HepG2 (cell line): ENCODE measurements around the gene CEBPA. TPM values are rescaled to one million over a fixed set of nuclear protein-coding genes. Genes with fewer than 3 reads are reported as not detected.
A peak's percentile ranks its signal among the peaks of the same experiment; 100 is the strongest.

Source experiments
- AKAP8 ChIP-seq: sonication (generic); formaldehyde crosslinking; IDR thresholded peaks from 2 replicates; pipeline ENCODE4 v1.5.1; 2020; ENCODE audit warnings: mild to moderate bottlenecking, missing genetic modification reagents
- ARID3A ChIP-seq: IDR thresholded peaks from 2 replicates; pipeline ENCODE4 v1.6.1; 2012; ENCODE audit warnings: low read depth, low read length, improper control_type of control experiment
- ETV5 ChIP-seq: IDR thresholded peaks from 2 replicates; pipeline ENCODE4 v1.6.1; 2018; ENCODE audit warnings: missing biosample characterization, missing genetic modification reagents, inconsistent platforms, borderline replicate concordance
- NBN ChIP-seq: fragments of 450-650 bp; conservative IDR thresholded peaks from 2 replicates; pipeline ENCODE4 v1.6.1; 2017
- NFIB ChIP-seq: sonication (generic); formaldehyde crosslinking; IDR thresholded peaks from 2 replicates; pipeline ENCODE4 v1.9.0; 2021; ENCODE audit warnings: missing genetic modification reagents, mild to moderate bottlenecking, borderline replicate concordance
- NR2F2 ChIP-seq: IDR thresholded peaks from 2 replicates; pipeline ENCODE4 v1.6.1; 2012; ENCODE audit warnings: low read depth, inconsistent platforms, borderline replicate concordance
- SKI ChIP-seq: fragments of 450-650 bp; IDR thresholded peaks from one replicate; pipeline ENCODE4 v1.6.1; 2018; ENCODE audit warnings: mild to moderate bottlenecking; ENCODE audit not compliant: partially characterized antibody
- ZBTB39 ChIP-seq: sonication (generic); formaldehyde crosslinking; IDR thresholded peaks from 2 replicates; pipeline ENCODE4 v1.5.0; 2020; ENCODE audit warnings: missing genetic modification reagents
- ZMAT5 ChIP-seq: sonication (generic); formaldehyde crosslinking; IDR thresholded peaks from 2 replicates; pipeline ENCODE4 v1.5.0; 2020; ENCODE audit warnings: mild to moderate bottlenecking, low read depth, missing genetic modification reagents, borderline replicate concordance
- ZNF335 ChIP-seq: sonication (generic); formaldehyde crosslinking; IDR thresholded peaks from 2 replicates; pipeline ENCODE4 v1.4.0; 2020; ENCODE audit warnings: missing genetic modification reagents
- ZNF431 ChIP-seq: sonication (generic); formaldehyde crosslinking; IDR thresholded peaks from 2 replicates; pipeline ENCODE4 v1.9.0; 2022; ENCODE audit warnings: missing genetic modification reagents, low read depth, mild to moderate bottlenecking, borderline replicate concordance
- ZNF563 ChIP-seq: sonication (generic); formaldehyde crosslinking; IDR thresholded peaks from 2 replicates; pipeline ENCODE4 v1.8.0; 2022; ENCODE audit warnings: mild to moderate bottlenecking, moderate library complexity, missing genetic modification reagents
- ZNF703 ChIP-seq: sonication (generic); formaldehyde crosslinking; IDR thresholded peaks from 2 replicates; pipeline ENCODE4 v1.5.1; 2020; ENCODE audit warnings: missing genetic modification reagents, mild to moderate bottlenecking, moderate library complexity, borderline replicate concordance
- polyA plus RNA-seq, 8 experiments: library from polyadenylated mRNA; depleted of rRNA in 3 of 8; stranded (reverse) in 7 of 8; unstranded in 1 of 8; fragments of >200 nt; fragmentation: Illumina TruSeq in 4 of 8; extraction: Trizol in 4 of 8; gene quantifications; 2 replicates each; pipeline versions ENCODE4 v1.2.1 to v1.2.3, GENCODE V29; 2011 to 2016; ENCODE audit warnings: low read depth in 4 of 8, missing spikeins in 1 of 8, mixed read lengths in 1 of 8; ENCODE audit not compliant: insufficient read depth in 1 of 8
- total RNA-seq, 5 experiments: library from RNA; depleted of rRNA; stranded (reverse); fragments of >200 nt; fragmentation: Illumina TruSeq; extraction: Trizol; gene quantifications; 2 replicates each; pipeline ENCODE4 v1.2.3, GENCODE V29; 2016; ENCODE audit warnings: low read depth in 1 of 5
- TF ChIP-seq, protein P1 (sequence below): sonication (generic); formaldehyde crosslinking; conservative IDR thresholded peaks from 2 replicates; pipeline ENCODE4 v1.8.0; 2022; ENCODE audit warnings: low read depth, missing genetic modification reagents
- TF ChIP-seq, protein P2 (sequence below): sonication (generic); formaldehyde crosslinking; IDR thresholded peaks from 2 replicates; pipeline ENCODE4 v1.4.0; 2020; ENCODE audit warnings: missing genetic modification reagents, mild to moderate bottlenecking, borderline replicate concordance
- TF ChIP-seq, protein P3 (sequence below): sonication (generic); formaldehyde crosslinking; IDR thresholded peaks from 2 replicates; pipeline ENCODE4 v1.5.0; 2020; ENCODE audit warnings: mild to moderate bottlenecking, missing genetic modification reagents

Gene CEBPA
- total and polyA plus RNA-seq, 2 of the 13 experiments (the other 11 are each of a cell fraction or from before 2014, with no cell fraction given), result 24.8 to 103 TPM

DNA sequence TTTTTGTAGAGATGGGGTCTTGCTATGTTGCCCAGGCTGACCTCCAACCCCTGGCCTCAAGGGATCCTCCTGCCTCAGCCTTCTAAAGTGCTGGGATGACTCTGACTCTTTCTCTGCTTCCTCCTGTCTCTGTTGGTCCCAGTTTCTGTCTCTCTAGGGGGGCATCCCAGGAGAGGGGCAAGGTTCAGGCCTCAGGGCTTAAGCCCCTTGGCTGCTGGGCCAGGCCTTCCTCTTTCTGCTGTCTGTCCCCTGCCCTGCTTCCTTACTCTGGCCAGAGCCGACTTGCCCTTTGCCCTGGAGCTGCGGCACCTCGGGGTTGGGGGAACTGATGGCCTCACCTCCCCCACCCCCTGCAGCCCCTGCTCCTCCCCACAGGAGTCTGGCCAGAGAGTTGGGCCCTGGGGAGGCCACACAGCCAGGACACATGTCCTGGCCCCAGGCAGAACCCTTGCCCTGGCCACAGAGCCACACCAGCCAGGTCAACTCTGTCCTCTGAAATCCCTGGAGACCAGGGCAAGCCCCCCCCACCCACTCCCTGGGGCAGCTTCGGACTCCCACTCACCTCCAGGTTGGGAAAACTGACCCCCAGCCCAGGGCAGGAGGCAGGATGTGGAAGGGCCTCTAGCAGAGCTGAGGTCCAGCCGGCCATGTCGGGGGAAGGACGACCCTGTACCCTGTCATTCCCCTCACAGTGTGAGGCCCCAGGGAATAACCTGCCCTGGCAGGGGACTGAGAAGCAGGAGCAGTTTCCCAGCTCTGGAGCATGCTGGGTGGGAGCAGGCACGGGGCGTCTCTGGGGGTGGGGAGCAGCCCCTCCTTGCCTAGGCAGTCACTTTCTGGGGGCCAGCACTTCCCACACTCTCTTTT is 23.7 kb downstream of the CEBPA start (continued):
- TF ChIP-seq NFIB (CRISPR knock-in tag), result no peak
- TF ChIP-seq ZNF703 (CRISPR knock-in tag), result no peak
- no peak for TF ChIP-seq ZNF563 (CRISPR knock-in tag)
- TF ChIP-seq ETV5 (CRISPR knock-in tag), result peak; percentile 7; the same call in 1 of the 2 replicates
- TF ChIP-seq ZMAT5 (CRISPR knock-in tag), result no peak
- TF ChIP-seq, protein P1, sequence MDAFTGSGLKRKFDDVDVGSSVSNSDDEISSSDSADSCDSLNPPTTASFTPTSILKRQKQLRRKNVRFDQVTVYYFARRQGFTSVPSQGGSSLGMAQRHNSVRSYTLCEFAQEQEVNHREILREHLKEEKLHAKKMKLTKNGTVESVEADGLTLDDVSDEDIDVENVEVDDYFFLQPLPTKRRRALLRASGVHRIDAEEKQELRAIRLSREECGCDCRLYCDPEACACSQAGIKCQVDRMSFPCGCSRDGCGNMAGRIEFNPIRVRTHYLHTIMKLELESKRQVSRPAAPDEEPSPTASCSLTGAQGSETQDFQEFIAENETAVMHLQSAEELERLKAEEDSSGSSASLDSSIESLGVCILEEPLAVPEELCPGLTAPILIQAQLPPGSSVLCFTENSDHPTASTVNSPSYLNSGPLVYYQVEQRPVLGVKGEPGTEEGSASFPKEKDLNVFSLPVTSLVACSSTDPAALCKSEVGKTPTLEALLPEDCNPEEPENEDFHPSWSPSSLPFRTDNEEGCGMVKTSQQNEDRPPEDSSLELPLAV (CRISPR knock-in tag), result no peak
- TF ChIP-seq, protein P2, sequence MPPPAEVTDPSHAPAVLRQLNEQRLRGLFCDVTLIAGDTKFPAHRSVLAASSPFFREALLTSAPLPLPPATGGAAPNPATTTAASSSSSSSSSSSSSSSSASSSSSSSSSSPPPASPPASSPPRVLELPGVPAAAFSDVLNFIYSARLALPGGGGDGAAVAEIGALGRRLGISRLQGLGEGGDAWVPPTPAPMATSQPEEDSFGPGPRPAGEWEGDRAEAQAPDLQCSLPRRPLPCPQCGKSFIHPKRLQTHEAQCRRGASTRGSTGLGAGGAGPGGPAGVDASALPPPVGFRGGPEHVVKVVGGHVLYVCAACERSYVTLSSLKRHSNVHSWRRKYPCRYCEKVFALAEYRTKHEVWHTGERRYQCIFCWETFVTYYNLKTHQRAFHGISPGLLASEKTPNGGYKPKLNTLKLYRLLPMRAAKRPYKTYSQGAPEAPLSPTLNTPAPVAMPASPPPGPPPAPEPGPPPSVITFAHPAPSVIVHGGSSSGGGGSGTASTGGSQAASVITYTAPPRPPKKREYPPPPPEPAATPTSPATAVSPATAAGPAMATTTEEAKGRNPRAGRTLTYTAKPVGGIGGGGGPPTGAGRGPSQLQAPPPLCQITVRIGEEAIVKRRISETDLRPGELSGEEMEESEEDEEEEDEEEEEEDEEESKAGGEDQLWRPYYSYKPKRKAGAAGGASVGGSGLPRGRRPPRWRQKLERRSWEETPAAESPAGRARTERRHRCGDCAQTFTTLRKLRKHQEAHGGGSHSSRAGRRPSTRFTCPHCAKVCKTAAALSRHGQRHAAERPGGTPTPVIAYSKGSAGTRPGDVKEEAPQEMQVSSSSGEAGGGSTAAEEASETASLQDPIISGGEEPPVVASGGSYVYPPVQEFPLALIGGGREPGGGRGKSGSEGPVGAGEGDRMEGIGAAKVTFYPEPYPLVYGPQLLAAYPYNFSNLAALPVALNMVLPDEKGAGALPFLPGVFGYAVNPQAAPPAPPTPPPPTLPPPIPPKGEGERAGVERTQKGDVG, result no peak
- TF ChIP-seq ZBTB39 (CRISPR knock-in tag), result no peak
- TF ChIP-seq, protein P3, sequence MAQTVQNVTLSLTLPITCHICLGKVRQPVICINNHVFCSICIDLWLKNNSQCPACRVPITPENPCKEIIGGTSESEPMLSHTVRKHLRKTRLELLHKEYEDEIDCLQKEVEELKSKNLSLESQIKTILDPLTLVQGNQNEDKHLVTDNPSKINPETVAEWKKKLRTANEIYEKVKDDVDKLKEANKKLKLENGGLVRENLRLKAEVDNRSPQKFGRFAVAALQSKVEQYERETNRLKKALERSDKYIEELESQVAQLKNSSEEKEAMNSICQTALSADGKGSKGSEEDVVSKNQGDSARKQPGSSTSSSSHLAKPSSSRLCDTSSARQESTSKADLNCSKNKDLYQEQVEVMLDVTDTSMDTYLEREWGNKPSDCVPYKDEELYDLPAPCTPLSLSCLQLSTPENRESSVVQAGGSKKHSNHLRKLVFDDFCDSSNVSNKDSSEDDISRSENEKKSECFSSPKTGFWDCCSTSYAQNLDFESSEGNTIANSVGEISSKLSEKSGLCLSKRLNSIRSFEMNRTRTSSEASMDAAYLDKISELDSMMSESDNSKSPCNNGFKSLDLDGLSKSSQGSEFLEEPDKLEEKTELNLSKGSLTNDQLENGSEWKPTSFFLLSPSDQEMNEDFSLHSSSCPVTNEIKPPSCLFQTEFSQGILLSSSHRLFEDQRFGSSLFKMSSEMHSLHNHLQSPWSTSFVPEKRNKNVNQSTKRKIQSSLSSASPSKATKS, result no peak
- no peak for TF ChIP-seq ARID3A
- TF ChIP-seq NR2F2, result peak; percentile 65; the same call in 1 of the 2 replicates
- TF ChIP-seq SKI, result peak; percentile 8
- no peak for TF ChIP-seq NBN
- TF ChIP-seq ZNF431 (CRISPR knock-in tag), result 0 out of 2 replicates have a peak, but pooled peaks have one; percentile 30
- TF ChIP-seq AKAP8 (CRISPR knock-in tag), result no peak
- TF ChIP-seq ZNF335 (CRISPR knock-in tag), result no peak; the same call in 1 of the 2 replicates
